Testis (tissue), 3 donors: ENCODE measurements around the gene NRXN3. TPM values are rescaled to one million over a fixed set of nuclear protein-coding genes. Genes with fewer than 3 reads are reported as not detected.

ENCODE experiments used
- DNase-seq: peaks from one replicate; pipeline ENCODE4 v3.0.0-alpha.2; 2019
- H3K27ac ChIP-seq, 2 donors: fragments of 200-600 bp; sonication (generic); one replicate each; pipeline ENCODE4 v1.5.1; 2019
- H3K27me3 ChIP-seq: fragments of 200-600 bp; sonication (generic); one replicate; pipeline ENCODE4 v1.5.1; 2019
- H3K36me3 ChIP-seq: fragments of 200-600 bp; sonication (generic); one replicate; pipeline ENCODE4 v1.5.1; 2017; ENCODE audit warnings: low read depth; ENCODE audit errors: missing control alignments
- H3K4me1 ChIP-seq: fragments of 200-600 bp; sonication (generic); one replicate; pipeline ENCODE4 v1.5.1; 2019
- H3K4me3 ChIP-seq, 2 donors: fragments of 200-600 bp; sonication (generic); one replicate each; pipeline ENCODE4 v1.5.1; 2017 to 2019
- H3K9me3 ChIP-seq: fragments of 200-600 bp; sonication (generic); one replicate; pipeline ENCODE4 v1.5.1; 2017
- POLR2A ChIP-seq: fragments of 450-650 bp; IDR thresholded peaks from one replicate; pipeline ENCODE4 v1.6.1; 2017; ENCODE audit warnings: antibody characterized with exemption, mild to moderate bottlenecking, moderate library complexity
- WGBS, 2 donors: methylation state at CpG; one replicate each; pipeline ENCODE4 v1.1.5; 2018; 5-methylcytosine and 5-hydroxymethylcytosine counted together
- intact Hi-C: fragments of 100-400 bp; cut with DNase I; formaldehyde crosslinking; loops from one replicate; pipeline ENCODE4 v1.15.1; 2023; ENCODE audit warnings: low total_unique reads
- polyA plus RNA-seq: library from polyadenylated mRNA; stranded (reverse); fragments of 350-450 nt; fragmentation: Illumina TruSeq; extraction: RNeasy Lipid Tissue Mini Kit (QIAGEN cat#74804); gene quantifications from one replicate; pipeline ENCODE4 v1.2.3, GENCODE V29; 2014; ENCODE audit warnings: low read depth, low replicate concordance; ENCODE audit not compliant: insufficient read depth
- total RNA-seq, 2 donors: library from RNA; depleted of rRNA; stranded (reverse); fragments of >200 nt; gene quantifications; one replicate each; pipeline ENCODE4 v1.2.3, GENCODE V29; 2016
- TF ChIP-seq, protein P1 (sequence below), 3 experiments: fragments of 450-650 bp in 2 of 3; fragments of 200-600 bp in 1 of 3; sonication (generic) in 1 of 3; IDR thresholded peaks; one replicate each; pipeline ENCODE4 v1.5.1; 2016 to 2019; ENCODE audit warnings: antibody characterized with exemption in 3 of 3, mild to moderate bottlenecking in 2 of 3, moderate library complexity in 1 of 3

NRXN3 gene
- total and polyA plus RNA-seq, 3 donors from 2014 or later: 3.5 to 8.0 (median 3.9) TPM

DNA sequence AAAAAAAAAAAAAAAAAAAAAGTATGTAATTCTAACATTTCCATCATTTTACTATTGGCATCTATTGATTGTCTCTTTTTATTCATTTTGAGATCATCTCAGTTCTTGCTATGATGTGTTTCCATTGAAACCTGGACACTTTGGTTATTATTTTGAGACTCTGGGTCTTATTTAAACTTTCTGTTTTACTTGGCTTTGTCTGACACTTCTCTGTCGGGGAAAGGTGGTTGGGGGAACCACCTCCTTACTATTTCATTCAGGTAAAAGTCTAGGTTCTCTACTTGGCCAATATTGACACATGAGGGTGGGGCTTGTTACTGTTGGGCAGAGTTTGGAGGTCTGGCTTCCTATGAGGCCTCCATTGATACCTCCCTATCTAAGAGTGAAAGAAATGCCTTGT lies 228.0 kb downstream of the NRXN3 start:
- no peak for TF ChIP-seq POLR2A
- TF ChIP-seq, protein P1, sequence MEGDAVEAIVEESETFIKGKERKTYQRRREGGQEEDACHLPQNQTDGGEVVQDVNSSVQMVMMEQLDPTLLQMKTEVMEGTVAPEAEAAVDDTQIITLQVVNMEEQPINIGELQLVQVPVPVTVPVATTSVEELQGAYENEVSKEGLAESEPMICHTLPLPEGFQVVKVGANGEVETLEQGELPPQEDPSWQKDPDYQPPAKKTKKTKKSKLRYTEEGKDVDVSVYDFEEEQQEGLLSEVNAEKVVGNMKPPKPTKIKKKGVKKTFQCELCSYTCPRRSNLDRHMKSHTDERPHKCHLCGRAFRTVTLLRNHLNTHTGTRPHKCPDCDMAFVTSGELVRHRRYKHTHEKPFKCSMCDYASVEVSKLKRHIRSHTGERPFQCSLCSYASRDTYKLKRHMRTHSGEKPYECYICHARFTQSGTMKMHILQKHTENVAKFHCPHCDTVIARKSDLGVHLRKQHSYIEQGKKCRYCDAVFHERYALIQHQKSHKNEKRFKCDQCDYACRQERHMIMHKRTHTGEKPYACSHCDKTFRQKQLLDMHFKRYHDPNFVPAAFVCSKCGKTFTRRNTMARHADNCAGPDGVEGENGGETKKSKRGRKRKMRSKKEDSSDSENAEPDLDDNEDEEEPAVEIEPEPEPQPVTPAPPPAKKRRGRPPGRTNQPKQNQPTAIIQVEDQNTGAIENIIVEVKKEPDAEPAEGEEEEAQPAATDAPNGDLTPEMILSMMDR (IDR thresholded peaks at IDR 0.05): no peak

DNA sequence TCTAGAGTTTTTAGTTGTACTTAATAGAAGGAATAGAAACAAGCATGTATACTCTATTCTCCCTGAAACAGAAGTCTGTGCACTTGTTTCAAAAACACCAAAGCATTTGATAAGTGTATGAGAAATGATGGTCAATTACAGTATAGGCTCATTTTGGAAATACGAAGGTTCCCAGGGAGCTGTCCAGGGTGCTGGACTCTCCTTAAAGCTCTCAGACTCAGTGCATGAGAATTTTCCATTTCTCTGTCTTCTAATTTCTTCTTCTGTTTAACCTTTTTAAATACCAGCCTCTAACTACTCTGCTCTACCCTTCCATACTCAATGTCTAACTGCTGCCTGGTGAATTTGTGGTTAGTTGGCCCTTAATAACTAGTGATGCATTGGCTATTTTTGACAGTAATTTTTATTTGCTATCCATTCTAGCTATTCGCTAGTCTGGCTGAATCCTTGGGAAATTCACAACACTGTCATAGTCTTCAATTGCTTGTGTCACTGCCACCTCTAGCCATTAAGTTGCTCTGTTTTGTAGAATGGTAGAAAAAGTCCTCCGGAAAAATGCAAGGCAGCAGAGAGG lies 229.2 kb downstream of the NRXN3 start:
- Histone ChIP-seq H3K4me1 (no peaks in the 10 kb centered on the region), H3K27ac (no peak overlapping the region), H3K27me3 (no peaks in the 10 kb centered on the region), H3K9me3 (no peaks in the 10 kb centered on the region), H3K36me3 (no peaks in the 10 kb centered on the region), H3K4me3 (no peak overlapping the region)
- peak; percentile 26 for DNase-seq
- WGBS, 2 donors: 49 to 59% methylated on average over 3 of the region's 3 CpGs
- no peak for TF ChIP-seq POLR2A
- TF ChIP-seq, protein P1 (IDR thresholded peaks at IDR 0.05): no peak
- intact Hi-C loops: no loop called here

More for the DNA sequence above, 228.0 kb downstream of the NRXN3 start:
- H3K9me3 ChIP-seq: no peaks in the 10 kb centered on the region
- H3K27me3 ChIP-seq: no peaks in the 10 kb centered on the region
- 84 to 89% methylated on average over 1 of the region's 1 CpG for WGBS, 2 donors
- no peaks in the 10 kb centered on the region for H3K4me1 ChIP-seq
- H3K4me3 ChIP-seq: no peak overlapping the region
- no peaks in the 10 kb centered on the region for H3K36me3 ChIP-seq
- intact Hi-C loops: no loop called here
- no peak overlapping the region for H3K27ac ChIP-seq
- no peak for DNase-seq

DNA sequence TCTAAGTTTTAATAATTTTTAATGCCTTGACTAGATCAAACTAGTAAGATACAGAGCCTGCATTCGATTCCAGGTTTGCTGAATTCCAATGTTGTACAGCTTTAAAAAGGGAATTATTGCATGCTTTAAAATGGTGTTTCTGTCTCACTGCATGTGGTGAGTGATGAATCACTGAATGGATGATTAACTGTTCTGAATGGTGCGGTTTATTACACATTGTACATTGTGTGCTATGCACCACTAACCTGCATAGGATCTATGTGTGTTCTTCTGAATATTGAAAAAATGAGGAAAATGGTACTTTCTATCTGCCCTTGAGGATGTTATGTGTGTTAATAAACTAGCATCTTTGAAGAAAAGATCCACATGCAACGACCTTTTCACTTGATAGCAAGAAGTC lies 231.7 kb downstream of the NRXN3 start:
- intact Hi-C loops: no loop called here
- TF ChIP-seq, protein P1 (IDR thresholded peaks at IDR 0.05): no peak
- no peak for TF ChIP-seq POLR2A
- WGBS, 2 donors: 81 to 90% methylated on average over 3 of the region's 3 CpGs
- Histone ChIP-seq H3K4me3 (no peak overlapping the region), H3K27me3 (no peaks in the 10 kb centered on the region), H3K27ac (no peak overlapping the region), H3K36me3 (no peaks in the 10 kb centered on the region), H3K9me3 (no peaks in the 10 kb centered on the region), H3K4me1 (no peaks in the 10 kb centered on the region)
- no peak for DNase-seq

DNA sequence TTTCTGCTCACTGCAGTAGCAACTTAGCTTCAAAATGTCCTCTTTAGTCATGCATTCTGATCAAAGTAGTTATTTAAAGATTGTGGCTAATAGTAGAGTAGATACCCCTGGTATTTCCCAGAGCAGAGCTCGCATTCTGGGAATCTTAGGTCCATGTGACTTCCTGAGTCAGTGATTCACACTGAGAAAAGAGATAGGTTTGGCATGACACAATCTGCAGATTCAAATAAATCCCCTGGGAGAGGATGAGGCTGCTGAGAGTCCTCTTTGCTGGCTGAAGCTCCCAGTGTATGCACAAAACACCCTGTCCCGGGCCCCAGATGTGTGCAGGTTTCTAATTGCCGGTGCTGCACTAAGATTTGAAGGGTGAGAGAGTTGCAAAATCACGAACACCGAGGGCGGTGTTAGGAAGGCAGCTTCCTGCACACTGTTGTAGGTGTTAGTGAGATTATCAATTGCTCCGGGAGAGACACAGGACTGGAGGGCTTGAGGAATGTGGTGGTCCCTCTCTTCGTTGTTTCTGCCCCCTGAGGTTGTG lies 233.2 kb downstream of the NRXN3 start:
- Histone ChIP-seq H3K4me1 (no peaks in the 10 kb centered on the region), H3K9me3 (no peaks in the 10 kb centered on the region), H3K36me3 (no peaks in the 10 kb centered on the region), H3K4me3 (no peak overlapping the region), H3K27ac (no peak overlapping the region), H3K27me3 (no peaks in the 10 kb centered on the region)
- no peak for DNase-seq
- 33 to 46% methylated on average over 8 of the region's 8 CpGs for WGBS, 2 donors
- intact Hi-C loops: no loop called here
- TF ChIP-seq POLR2A: no peak
- TF ChIP-seq, protein P1 (IDR thresholded peaks at IDR 0.05): no peak
